Measurements from ENCODE around the gene MMP28.

DNA sequence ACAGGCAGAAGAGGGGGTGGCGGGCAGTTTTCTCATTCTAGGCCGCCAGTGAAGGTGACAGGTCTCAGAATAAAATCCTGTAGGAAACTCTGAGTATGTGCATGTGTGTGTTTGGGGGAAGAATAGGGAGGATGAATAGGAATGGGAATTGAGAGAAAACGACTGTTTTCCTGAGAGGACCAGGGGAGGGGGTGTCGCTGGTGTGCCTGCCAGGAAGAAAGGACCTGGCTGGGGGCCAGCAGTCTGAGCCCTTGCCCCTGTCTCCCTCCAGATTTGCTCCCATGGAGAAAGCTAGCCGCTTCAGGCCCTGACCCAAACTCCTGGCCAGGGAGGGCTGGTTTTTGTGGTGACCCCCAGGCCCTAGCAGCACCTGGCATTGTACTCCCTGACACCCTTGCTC is 20.4 kb downstream of the MMP28 start:
- TF ChIP-seq POLR2AphosphoS5 (IDR thresholded peaks at IDR 0.05; ENCODE audit: borderline replicate concordance, low read depth, low read length): no peak
- TF ChIP-seq EZH2 (IDR thresholded peaks at IDR 0.05): no peak
